ENCODE data around the gene CDC25C. TPM values are rescaled to one million over a fixed set of nuclear protein-coding genes. Genes with fewer than 3 reads are reported as not detected.

CDC25C gene
- total and polyA plus RNA-seq, 9 of the 15 experiments (the other 6 are each of a cell fraction or from before 2014, with no cell fraction given): 19.1 to 63.7 (median 31.9) TPM

- TF ChIP-seq RBM14 (IDR thresholded peaks at IDR 0.05; ENCODE audit: borderline replicate concordance, insufficient read depth, low read depth, low read length): no peak
- TF ChIP-seq YBX1 (IDR thresholded peaks at IDR 0.05): no peak
- TF ChIP-seq, protein P1, sequence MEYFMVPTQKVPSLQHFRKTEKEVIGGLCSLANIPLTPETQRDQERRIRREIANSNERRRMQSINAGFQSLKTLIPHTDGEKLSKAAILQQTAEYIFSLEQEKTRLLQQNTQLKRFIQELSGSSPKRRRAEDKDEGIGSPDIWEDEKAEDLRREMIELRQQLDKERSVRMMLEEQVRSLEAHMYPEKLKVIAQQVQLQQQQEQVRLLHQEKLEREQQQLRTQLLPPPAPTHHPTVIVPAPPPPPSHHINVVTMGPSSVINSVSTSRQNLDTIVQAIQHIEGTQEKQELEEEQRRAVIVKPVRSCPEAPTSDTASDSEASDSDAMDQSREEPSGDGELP (CRISPR knock-in tag; IDR thresholded peaks at IDR 0.05; ENCODE audit: borderline replicate concordance): peak; percentile 62; the same call in 1 of the 2 replicates
- no peak for TF ChIP-seq IRF2 (CRISPR knock-in tag; IDR thresholded peaks at IDR 0.05)
- TF ChIP-seq, protein P2, sequence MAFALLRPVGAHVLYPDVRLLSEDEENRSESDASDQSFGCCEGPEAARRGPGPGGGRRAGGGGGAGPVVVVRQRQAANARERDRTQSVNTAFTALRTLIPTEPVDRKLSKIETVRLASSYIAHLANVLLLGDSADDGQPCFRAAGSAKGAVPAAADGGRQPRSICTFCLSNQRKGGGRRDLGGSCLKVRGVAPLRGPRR (CRISPR knock-in tag; IDR thresholded peaks at IDR 0.05): no peak
- TF ChIP-seq ZNF282 (CRISPR knock-in tag; IDR thresholded peaks at IDR 0.05): 0 out of 2 replicates have a peak, but pooled peaks have one; percentile 54
- TF ChIP-seq BRF1 (IDR thresholded peaks at IDR 0.05; ENCODE audit: borderline replicate concordance, extremely low read depth, insufficient read length): no peak
- TF ChIP-seq STAT5A (IDR thresholded peaks at IDR 0.05; ENCODE audit: borderline replicate concordance, low read length): no peak
- TF ChIP-seq, protein P3, sequence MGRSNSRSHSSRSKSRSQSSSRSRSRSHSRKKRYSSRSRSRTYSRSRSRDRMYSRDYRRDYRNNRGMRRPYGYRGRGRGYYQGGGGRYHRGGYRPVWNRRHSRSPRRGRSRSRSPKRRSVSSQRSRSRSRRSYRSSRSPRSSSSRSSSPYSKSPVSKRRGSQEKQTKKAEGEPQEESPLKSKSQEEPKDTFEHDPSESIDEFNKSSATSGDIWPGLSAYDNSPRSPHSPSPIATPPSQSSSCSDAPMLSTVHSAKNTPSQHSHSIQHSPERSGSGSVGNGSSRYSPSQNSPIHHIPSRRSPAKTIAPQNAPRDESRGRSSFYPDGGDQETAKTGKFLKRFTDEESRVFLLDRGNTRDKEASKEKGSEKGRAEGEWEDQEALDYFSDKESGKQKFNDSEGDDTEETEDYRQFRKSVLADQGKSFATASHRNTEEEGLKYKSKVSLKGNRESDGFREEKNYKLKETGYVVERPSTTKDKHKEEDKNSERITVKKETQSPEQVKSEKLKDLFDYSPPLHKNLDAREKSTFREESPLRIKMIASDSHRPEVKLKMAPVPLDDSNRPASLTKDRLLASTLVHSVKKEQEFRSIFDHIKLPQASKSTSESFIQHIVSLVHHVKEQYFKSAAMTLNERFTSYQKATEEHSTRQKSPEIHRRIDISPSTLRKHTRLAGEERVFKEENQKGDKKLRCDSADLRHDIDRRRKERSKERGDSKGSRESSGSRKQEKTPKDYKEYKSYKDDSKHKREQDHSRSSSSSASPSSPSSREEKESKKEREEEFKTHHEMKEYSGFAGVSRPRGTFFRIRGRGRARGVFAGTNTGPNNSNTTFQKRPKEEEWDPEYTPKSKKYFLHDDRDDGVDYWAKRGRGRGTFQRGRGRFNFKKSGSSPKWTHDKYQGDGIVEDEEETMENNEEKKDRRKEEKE (IDR thresholded peaks at IDR 0.05; ENCODE audit: borderline replicate concordance in 1 of 2, control insufficient read depth in 1 of 2, low read depth in 2 of 2, low read length in 1 of 2): no peak
- TF ChIP-seq EWSR1 (IDR thresholded peaks at IDR 0.05; ENCODE audit: borderline replicate concordance, low read depth, partially characterized antibody): no peak
- no peak for TF ChIP-seq MCM5 (IDR thresholded peaks at IDR 0.05; ENCODE audit: low read depth)
- no peak for TF ChIP-seq CC2D1A (IDR thresholded peaks at IDR 0.05)
- no peak for TF ChIP-seq RBM17 (IDR thresholded peaks at IDR 0.05; ENCODE audit: borderline replicate concordance, low read depth, low read length)
- no peak for TF ChIP-seq CREBBP (IDR thresholded peaks at IDR 0.05; ENCODE audit: low read depth, low read length)
- TF ChIP-seq ZSCAN32 (CRISPR knock-in tag; IDR thresholded peaks at IDR 0.05): no peak
- TF ChIP-seq FOXJ2 (tag; IDR thresholded peaks at IDR 0.05): no peak; the same call in 1 of the 2 replicates
- TF ChIP-seq PHTF2 (CRISPR knock-in tag; IDR thresholded peaks at IDR 0.05): no peak
- TF ChIP-seq LEF1 (IDR thresholded peaks at IDR 0.05): no peak
- TF ChIP-seq, protein P4, sequence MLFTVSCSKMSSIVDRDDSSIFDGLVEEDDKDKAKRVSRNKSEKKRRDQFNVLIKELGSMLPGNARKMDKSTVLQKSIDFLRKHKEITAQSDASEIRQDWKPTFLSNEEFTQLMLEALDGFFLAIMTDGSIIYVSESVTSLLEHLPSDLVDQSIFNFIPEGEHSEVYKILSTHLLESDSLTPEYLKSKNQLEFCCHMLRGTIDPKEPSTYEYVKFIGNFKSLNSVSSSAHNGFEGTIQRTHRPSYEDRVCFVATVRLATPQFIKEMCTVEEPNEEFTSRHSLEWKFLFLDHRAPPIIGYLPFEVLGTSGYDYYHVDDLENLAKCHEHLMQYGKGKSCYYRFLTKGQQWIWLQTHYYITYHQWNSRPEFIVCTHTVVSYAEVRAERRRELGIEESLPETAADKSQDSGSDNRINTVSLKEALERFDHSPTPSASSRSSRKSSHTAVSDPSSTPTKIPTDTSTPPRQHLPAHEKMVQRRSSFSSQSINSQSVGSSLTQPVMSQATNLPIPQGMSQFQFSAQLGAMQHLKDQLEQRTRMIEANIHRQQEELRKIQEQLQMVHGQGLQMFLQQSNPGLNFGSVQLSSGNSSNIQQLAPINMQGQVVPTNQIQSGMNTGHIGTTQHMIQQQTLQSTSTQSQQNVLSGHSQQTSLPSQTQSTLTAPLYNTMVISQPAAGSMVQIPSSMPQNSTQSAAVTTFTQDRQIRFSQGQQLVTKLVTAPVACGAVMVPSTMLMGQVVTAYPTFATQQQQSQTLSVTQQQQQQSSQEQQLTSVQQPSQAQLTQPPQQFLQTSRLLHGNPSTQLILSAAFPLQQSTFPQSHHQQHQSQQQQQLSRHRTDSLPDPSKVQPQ (CRISPR knock-in tag; IDR thresholded peaks at IDR 0.05; ENCODE audit: borderline replicate concordance): no peak
- no peak for TF ChIP-seq ZNF668 (CRISPR knock-in tag; IDR thresholded peaks at IDR 0.05)
These were observed 21.3 kb upstream of the CDC25C start (continued) for GRCh38 chr5:138352722-138353559.

Data from K562 (cell line).